Lower lobe of right lung (tissue), 2 donors: ENCODE results near the gene DMAC1. TPM values are rescaled to one million over a fixed set of nuclear protein-coding genes. Genes with fewer than 3 reads are reported as not detected.

ENCODE experiments used
- ATAC-seq, 2 donors: fragments of 200-7000 bp; cut with Tn5 transposase; one replicate each; pipeline ENCODE4 v1.9.1; 2020 to 2022; ENCODE audit warnings: mild to moderate bottlenecking in 2 of 2, moderate library complexity in 2 of 2
- DNase-seq: peaks from one replicate; pipeline ENCODE4 v3.0.0-alpha.2; 2020
- H3K27ac ChIP-seq: fragments of 200-600 bp; one replicate; pipeline ENCODE4 v1.8.0; 2022
- H3K27me3 ChIP-seq: fragments of 200-600 bp; one replicate; pipeline ENCODE4 v1.8.0; 2022; ENCODE audit warnings: low read depth
- H3K36me3 ChIP-seq: fragments of 200-600 bp; one replicate; pipeline ENCODE4 v1.8.0; 2022; ENCODE audit warnings: mild to moderate bottlenecking
- H3K4me1 ChIP-seq: fragments of 200-600 bp; one replicate; pipeline ENCODE4 v1.8.0; 2022
- H3K4me3 ChIP-seq: fragments of 200-600 bp; one replicate; pipeline ENCODE4 v1.8.0; 2022; ENCODE audit warnings: mild to moderate bottlenecking
- H3K9me3 ChIP-seq: fragments of 200-600 bp; one replicate; pipeline ENCODE4 v1.8.0; 2022
- intact Hi-C: fragments of 100-400 bp; cut with DNase I; formaldehyde crosslinking; loops from one replicate; pipeline ENCODE4 v1.11.0; 2022
- long read RNA-seq: library from polyadenylated mRNA; unstranded; transcript quantifications from one replicate; pipeline ENCODE4 v2.0.0, GENCODE V29; 2021
- total RNA-seq: library from RNA; stranded (reverse); fragmentation: NEBNext Ultra II Directional; extraction: Animal tissue kit (Norgen Biotek cat#: 25700); gene quantifications from one replicate; pipeline ENCODE4 v1.2.1, GENCODE V29; 2021
- TF ChIP-seq, protein P1 (sequence below): fragments of 200-600 bp; IDR thresholded peaks from one replicate; pipeline ENCODE4 v1.8.0; 2022; ENCODE audit warnings: antibody characterized with exemption, mild to moderate bottlenecking
- donor health status: DM: no; HTN: yes; CAD: no; lungs with severe emphysema.

The DMAC1 gene, protein sequence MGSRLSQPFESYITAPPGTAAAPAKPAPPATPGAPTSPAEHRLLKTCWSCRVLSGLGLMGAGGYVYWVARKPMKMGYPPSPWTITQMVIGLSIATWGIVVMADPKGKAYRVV
- total RNA-seq: 40.8 TPM
- long read RNA-seq, transcript DMAC1-201 (2 exons, 2,755 nt): major isoform, 34 of 41 reads
- long read RNA-seq, partial matches to known transcripts: 0 of 41 reads
- long read RNA-seq, other reads (novel, unspliced or antisense): 7 of 41 reads

DNA sequence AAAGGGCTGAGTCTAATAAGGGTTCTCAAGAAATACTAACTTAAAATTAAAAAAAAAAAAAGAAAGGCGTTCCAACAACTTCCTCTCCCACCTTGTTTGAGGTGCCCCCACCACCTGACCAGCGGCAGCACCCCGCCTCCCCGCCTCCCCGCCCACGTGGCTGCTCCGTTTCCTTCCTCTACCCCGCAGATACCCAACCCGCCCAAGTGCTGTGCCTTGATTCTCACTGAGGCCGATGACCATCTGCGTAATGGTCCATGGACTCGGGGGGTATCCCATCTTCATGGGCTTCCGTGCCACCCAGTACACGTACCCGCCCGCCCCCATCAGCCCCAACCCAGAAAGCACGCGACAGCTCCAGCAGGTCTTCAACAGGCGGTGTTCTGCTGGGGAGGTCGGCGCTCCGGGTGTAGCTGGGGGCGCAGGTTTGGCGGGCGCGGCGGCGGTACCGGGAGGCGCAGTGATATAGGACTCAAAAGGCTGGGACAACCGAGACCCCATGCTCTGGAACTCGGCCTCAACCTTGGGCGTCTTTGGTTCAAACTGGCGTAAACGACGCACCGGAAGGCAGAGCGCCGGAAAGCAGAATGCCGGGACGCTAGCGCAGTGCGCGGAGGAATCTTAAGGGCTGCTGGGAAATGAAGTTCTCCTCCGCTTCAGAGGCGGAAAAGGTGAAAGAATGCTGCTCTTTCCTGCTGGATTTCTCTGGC is at the start of gene DMAC1:
Gene DMAC1 (minus strand): TSS at position 545 of the 710 bp plus-strand sequence. CDS start 44 bp downstream, at position 501.
- Histone ChIP-seq H3K27me3 (no peaks in the 10 kb centered on the region), H3K27ac (peak within 1 kb of the TSS; percentile 88), H3K4me3 (peak within 1 kb of the TSS; percentile 82), H3K9me3 (no peaks in the 10 kb centered on the region), H3K4me1 (peaks cover 10% of the 10 kb centered on the region), H3K36me3 (peaks cover 27% of the 10 kb centered on the region)
- ATAC-seq (peak; percentile 98 to 99), DNase-seq (peak; percentile 87)
- TF ChIP-seq, protein P1, sequence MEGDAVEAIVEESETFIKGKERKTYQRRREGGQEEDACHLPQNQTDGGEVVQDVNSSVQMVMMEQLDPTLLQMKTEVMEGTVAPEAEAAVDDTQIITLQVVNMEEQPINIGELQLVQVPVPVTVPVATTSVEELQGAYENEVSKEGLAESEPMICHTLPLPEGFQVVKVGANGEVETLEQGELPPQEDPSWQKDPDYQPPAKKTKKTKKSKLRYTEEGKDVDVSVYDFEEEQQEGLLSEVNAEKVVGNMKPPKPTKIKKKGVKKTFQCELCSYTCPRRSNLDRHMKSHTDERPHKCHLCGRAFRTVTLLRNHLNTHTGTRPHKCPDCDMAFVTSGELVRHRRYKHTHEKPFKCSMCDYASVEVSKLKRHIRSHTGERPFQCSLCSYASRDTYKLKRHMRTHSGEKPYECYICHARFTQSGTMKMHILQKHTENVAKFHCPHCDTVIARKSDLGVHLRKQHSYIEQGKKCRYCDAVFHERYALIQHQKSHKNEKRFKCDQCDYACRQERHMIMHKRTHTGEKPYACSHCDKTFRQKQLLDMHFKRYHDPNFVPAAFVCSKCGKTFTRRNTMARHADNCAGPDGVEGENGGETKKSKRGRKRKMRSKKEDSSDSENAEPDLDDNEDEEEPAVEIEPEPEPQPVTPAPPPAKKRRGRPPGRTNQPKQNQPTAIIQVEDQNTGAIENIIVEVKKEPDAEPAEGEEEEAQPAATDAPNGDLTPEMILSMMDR: no peak
- intact Hi-C loops: no loop called here

DNA sequence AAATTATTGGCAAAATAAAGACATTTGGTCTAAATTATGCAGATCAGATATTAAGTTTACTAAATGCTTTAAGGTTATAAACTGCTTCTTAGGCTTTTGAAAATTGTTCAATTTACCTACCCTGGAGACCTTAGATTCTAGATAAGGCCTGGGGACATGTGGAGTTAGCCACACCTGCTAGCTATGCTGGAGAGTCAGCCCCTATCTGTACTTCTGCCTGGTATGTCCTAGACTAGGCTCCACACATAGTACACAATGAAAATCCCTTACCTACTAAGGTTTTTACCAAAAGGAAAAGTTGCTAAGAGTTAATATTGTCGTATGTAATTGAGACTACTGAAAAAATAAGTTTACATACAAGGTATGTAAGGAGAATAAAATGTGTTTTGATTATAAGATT is 49.8 kb upstream of the DMAC1 start:
- TF ChIP-seq, protein P1: no peak
- no peaks in the 10 kb centered on the region for H3K9me3 ChIP-seq
- H3K4me3 ChIP-seq: no peak overlapping the region
- no peaks in the 10 kb centered on the region for H3K27me3 ChIP-seq
- ATAC-seq (no peak), DNase-seq (no peak)
- no peaks in the 10 kb centered on the region for H3K4me1 ChIP-seq
- H3K27ac ChIP-seq: no peak overlapping the region
- intact Hi-C loops: no loop called here
- H3K36me3 ChIP-seq: no peaks in the 10 kb centered on the region

DNA sequence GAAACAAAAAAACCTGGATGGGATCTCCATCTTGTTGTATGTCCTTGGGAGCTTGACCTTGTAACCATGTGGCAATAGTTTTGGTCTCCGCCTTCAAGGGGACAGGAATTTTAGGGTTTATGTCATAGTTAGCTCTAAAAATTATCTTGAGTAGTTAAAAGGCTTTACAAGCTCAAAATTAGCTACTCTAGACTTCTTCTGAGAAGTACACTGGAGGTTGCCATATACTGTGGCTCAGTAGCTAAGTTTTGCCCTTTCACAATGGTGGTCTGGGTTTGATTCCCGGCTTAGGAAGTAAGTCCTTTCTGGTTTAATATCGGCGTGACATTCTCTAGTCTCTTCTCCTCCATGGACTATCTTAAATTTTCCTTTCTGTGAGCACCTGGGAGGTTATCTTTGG is 48.9 kb upstream of the DMAC1 start:
- ATAC-seq: no peak
- no peak for DNase-seq
- Histone ChIP-seq H3K36me3 (no peaks in the 10 kb centered on the region), H3K4me1 (no peaks in the 10 kb centered on the region), H3K27me3 (no peaks in the 10 kb centered on the region), H3K9me3 (no peaks in the 10 kb centered on the region), H3K27ac (no peak overlapping the region), H3K4me3 (no peak overlapping the region)
- TF ChIP-seq, protein P1: no peak
- intact Hi-C loops: no loop called here

DNA sequence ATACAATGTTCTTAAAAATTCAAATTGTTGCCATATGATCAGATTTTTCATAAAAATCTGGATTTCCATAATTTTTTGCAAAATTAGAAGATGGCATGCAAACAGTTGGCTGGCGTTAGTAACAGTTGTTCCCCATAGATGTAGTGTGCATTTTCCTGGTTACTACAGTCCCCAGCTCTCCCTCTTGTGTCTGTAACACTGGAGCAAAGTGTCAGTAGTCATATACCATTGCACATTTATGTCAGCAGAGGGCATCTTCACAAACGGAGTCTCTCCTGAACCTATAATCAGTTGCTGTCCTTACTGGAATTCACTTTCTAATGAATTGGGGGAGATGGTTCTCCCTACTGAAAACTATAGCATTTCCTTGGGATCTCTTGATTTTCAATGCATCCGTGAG is 44.7 kb upstream of the DMAC1 start:
- TF ChIP-seq, protein P1: peak; percentile 35
- peak in 1 of 2 donors; percentile 63 for ATAC-seq
- intact Hi-C loops: no loop called here
- H3K4me1 ChIP-seq: no peaks in the 10 kb centered on the region
- no peaks in the 10 kb centered on the region for H3K27me3 ChIP-seq
- H3K36me3 ChIP-seq: no peaks in the 10 kb centered on the region
- no peak for DNase-seq
- H3K4me3 ChIP-seq: no peak overlapping the region
- H3K27ac ChIP-seq: no peak overlapping the region
- H3K9me3 ChIP-seq: no peaks in the 10 kb centered on the region

DNA sequence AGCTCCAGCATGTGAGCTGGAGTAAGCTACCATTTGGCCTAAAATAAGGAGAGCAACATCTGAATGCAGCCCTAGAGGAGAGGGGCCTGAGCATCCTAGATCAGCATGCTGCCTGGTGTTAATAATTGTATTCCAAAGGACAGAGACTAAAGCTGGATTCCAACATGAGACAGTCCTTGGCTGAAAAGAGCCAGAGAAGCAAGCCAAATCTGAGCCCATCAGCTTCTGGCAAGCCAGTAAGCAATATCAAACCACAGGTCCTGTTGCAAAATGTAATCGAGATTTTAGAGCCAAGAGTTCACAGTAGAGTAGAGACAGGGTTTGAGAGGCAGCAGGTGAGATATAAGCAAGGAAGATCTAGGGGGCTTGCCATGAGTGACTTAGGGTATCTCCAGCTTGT is 42.3 kb upstream of the DMAC1 start:
- TF ChIP-seq, protein P1: no peak
- intact Hi-C loops: no loop called here
- Histone ChIP-seq H3K9me3 (no peaks in the 10 kb centered on the region), H3K27ac (no peak overlapping the region), H3K4me1 (no peaks in the 10 kb centered on the region), H3K27me3 (no peaks in the 10 kb centered on the region), H3K36me3 (no peaks in the 10 kb centered on the region), H3K4me3 (no peak overlapping the region)
- DNase-seq (no peak), ATAC-seq (no peak)
